ENCODE measurements around the gene HINFP. TPM values are rescaled to one million over a fixed set of nuclear protein-coding genes. Genes with fewer than 3 reads are reported as not detected.

The HINFP gene
- total and polyA plus RNA-seq, 2 experiments from 2014 or later = 12.6 to 29.2 TPM

- DNase-seq (ENCODE audit: low spot score) (no peak), ATAC-seq (no peak)
- H4K20me1 ChIP-seq (replicated peaks; ENCODE audit: insufficient read depth) = no peaks in the 10 kb centered on the region
- H3K27me3 ChIP-seq (ENCODE audit: insufficient read depth) = peaks cover 45% of the 10 kb centered on the region
- no peaks in the 10 kb centered on the region for H3K79me2 ChIP-seq (replicated peaks; ENCODE audit: insufficient read depth)
- H3K4me1 ChIP-seq (ENCODE audit: insufficient read depth) = peaks cover 10% of the 10 kb centered on the region
- H3K9me2 ChIP-seq (ENCODE audit: insufficient read depth) = no peaks in the 10 kb centered on the region
- Mint-ChIP-seq H3K27ac (no peak overlapping the region), H3K4me1 (peaks cover 16% of the 10 kb centered on the region), H3K27me3 (ENCODE audit: insufficient read depth, low read depth, poor library complexity) (peaks cover 54% of the 10 kb centered on the region), H3K9me3 (no peaks in the 10 kb centered on the region; the same call in 2 of the 3 replicates), H3K36me3 (ENCODE audit: low read depth) (no peaks in the 10 kb centered on the region; the same call in 2 of the 3 replicates), H3K4me3 (no peak overlapping the region)
- no peak overlapping the region for H3K4me2 ChIP-seq
- H3K27ac ChIP-seq (ENCODE audit: low read depth) = no peak overlapping the region
- H2AFZ ChIP-seq = no peak overlapping the region
- no peak overlapping the region for H3K4me3 ChIP-seq
- H3K36me3 ChIP-seq (ENCODE audit: insufficient read depth) = no peaks in the 10 kb centered on the region
- no peak for TF ChIP-seq NANOG (IDR thresholded peaks at IDR 0.05; ENCODE audit: borderline replicate concordance)
- TF ChIP-seq CTCF (conservative IDR thresholded peaks at IDR 0.05; ENCODE audit: low read depth in 2 of 2) = peak in 1 of 2 experiments; percentile 19; a peak in 1 of 4 replicates
- no peak for TF ChIP-seq POLR2AphosphoS5 (IDR thresholded peaks at IDR 0.05; ENCODE audit: low read depth)
- H3F3A ChIP-seq (replicated peaks; ENCODE audit: low read depth) = 0 out of 2 replicates have a peak, but pooled peaks cover 17% of the 10 kb centered on the region
Measured at GRCh38 chr11:119152043-119152442, 30.7 kb downstream of the HINFP start.

GRCh38 chr11:119152604-119153003 lies 31.2 kb downstream of the HINFP start:
- H3K4me3 Mint-ChIP-seq = no peak overlapping the region
- H3K79me2 ChIP-seq (replicated peaks; ENCODE audit: insufficient read depth) = no peaks in the 10 kb centered on the region
- H3K27me3 ChIP-seq (ENCODE audit: insufficient read depth) = peaks cover 39% of the 10 kb centered on the region
- no peak overlapping the region for H2AFZ ChIP-seq
- H3K9me2 ChIP-seq (ENCODE audit: insufficient read depth) = no peaks in the 10 kb centered on the region
- H3K9me3 Mint-ChIP-seq = no peaks in the 10 kb centered on the region; the same call in 2 of the 3 replicates
- H3K27ac Mint-ChIP-seq = no peak overlapping the region
- DNase-seq (ENCODE audit: low spot score) (no peak), ATAC-seq (no peak)
- no peaks in the 10 kb centered on the region; the same call in 2 of the 3 replicates for H3K36me3 Mint-ChIP-seq (ENCODE audit: low read depth)
- H3K27ac ChIP-seq (ENCODE audit: low read depth) = no peak overlapping the region
- H3K4me2 ChIP-seq = no peak overlapping the region
- peaks cover 10% of the 10 kb centered on the region for H3K4me1 ChIP-seq (ENCODE audit: insufficient read depth)
- no peaks in the 10 kb centered on the region for H4K20me1 ChIP-seq (replicated peaks; ENCODE audit: insufficient read depth)
- H3K4me1 Mint-ChIP-seq = peaks cover 12% of the 10 kb centered on the region
- H3K27me3 Mint-ChIP-seq (ENCODE audit: insufficient read depth, low read depth, poor library complexity) = peaks cover 49% of the 10 kb centered on the region
- no peaks in the 10 kb centered on the region for H3K36me3 ChIP-seq (ENCODE audit: insufficient read depth)
- H3K4me3 ChIP-seq = no peak overlapping the region
- H3F3A ChIP-seq (replicated peaks; ENCODE audit: low read depth) = 0 out of 2 replicates have a peak, but pooled peaks cover 16% of the 10 kb centered on the region
- TF ChIP-seq NANOG (IDR thresholded peaks at IDR 0.05; ENCODE audit: borderline replicate concordance) (no peak), CTCF (conservative IDR thresholded peaks at IDR 0.05; ENCODE audit: low read depth in 2 of 2) (no peak), STAT1 (IDR thresholded peaks at IDR 0.05; ENCODE audit: unreplicated experiment) (no peak), REST (IDR thresholded peaks at IDR 0.05; ENCODE audit: unreplicated experiment) (no peak), ZNF331 (CRISPR knock-in tag; IDR thresholded peaks at IDR 0.05; ENCODE audit: low read depth) (no peak), ZNF462 (CRISPR knock-in tag; IDR thresholded peaks at IDR 0.05) (no peak)
